WI38 (cell line): Measurements from ENCODE around the gene MAJIN.
A peak's percentile ranks its signal among the peaks of the same experiment; 100 is the strongest.

Experiments used
- H3K4me3 ChIP-seq: 2 replicates; pipeline ENCODE4 v1.5.1; 2011; ENCODE audit warnings: low read depth, mild to moderate bottlenecking, control low read depth, low read length
- CTCF ChIP-seq: IDR thresholded peaks from 2 replicates; pipeline ENCODE4 v1.5.1; 2012; ENCODE audit warnings: low read depth, mild to moderate bottlenecking, control low read depth, low read length

MAJIN gene

GRCh38 chr11:64896448-64897022, 75.4 kb downstream of the MAJIN start:
- no peak overlapping the region for H3K4me3 ChIP-seq
- no peak for TF ChIP-seq CTCF

- H3K4me3 ChIP-seq = no peak overlapping the region
- TF ChIP-seq CTCF = no peak
Measured at GRCh38 chr11:64894812-64895452, 77.0 kb downstream of the MAJIN start.

GRCh38 chr11:64894070-64894811, 77.7 kb downstream of the MAJIN start:
- no peak overlapping the region for H3K4me3 ChIP-seq
- peak; percentile 90 for TF ChIP-seq CTCF

GRCh38 chr11:64893194-64894069, 78.5 kb downstream of the MAJIN start:
- no peak overlapping the region for H3K4me3 ChIP-seq
- no peak for TF ChIP-seq CTCF

GRCh38 chr11:64892838-64893193, 79.1 kb downstream of the MAJIN start:
- TF ChIP-seq CTCF = no peak
- H3K4me3 ChIP-seq = no peak overlapping the region

- H3K4me3 ChIP-seq = no peak overlapping the region
- no peak for TF ChIP-seq CTCF
Measured at GRCh38 chr11:64892411-64892831, 79.5 kb downstream of the MAJIN start.

GRCh38 chr11:64891880-64892279, 80.0 kb downstream of the MAJIN start:
- H3K4me3 ChIP-seq = no peak overlapping the region
- TF ChIP-seq CTCF = no peak
